ENCODE measurements around the gene INTS7. TPM values are rescaled to one million over a fixed set of nuclear protein-coding genes. Genes with fewer than 3 reads are reported as not detected.

The INTS7 gene
- polyA plus RNA-seq, 1 donor (not counting 4 experiments of a cell fraction or from before 2014, with no cell fraction given), result 27.2 TPM

- H3K4me1 ChIP-seq (ENCODE audit: control insufficient read depth, extremely low read depth, insufficient read depth, low read length), result no peaks in the 10 kb centered on the region
- H3K27ac ChIP-seq (ENCODE audit: control insufficient read depth, insufficient read depth, low read length), result no peak overlapping the region
- dilution Hi-C loops (cut with MboI; ENCODE audit: extremely low pct_ligation_motif_present, low sequenced_read_pairs), result no loop called here
- peaks cover 3% of the 10 kb centered on the region in 2 experiments for H3K36me3 ChIP-seq (ENCODE audit: control insufficient read depth in 2 of 2, extremely low read depth in 1 of 2, insufficient read depth in 2 of 2, low read length in 2 of 2)
- H3K4me3 ChIP-seq (ENCODE audit: control insufficient read depth in 2 of 3, extremely low read depth in 1 of 3, insufficient read depth in 2 of 3, low read depth in 1 of 3, low read length in 3 of 3), result no peak overlapping the region
- no peaks in the 10 kb centered on the region for H3K79me2 ChIP-seq (ENCODE audit: control insufficient read depth, insufficient read depth, low read length)
- no peak overlapping the region for H3K4me2 ChIP-seq (ENCODE audit: control insufficient read depth, extremely low read depth, insufficient read depth, low read depth, low read length)
- no peak overlapping the region for H3K9ac ChIP-seq (ENCODE audit: control insufficient read depth, extremely low read depth, insufficient read depth, low read length)
- no peaks in the 10 kb centered on the region for H4K20me1 ChIP-seq (ENCODE audit: control insufficient read depth, extremely low read depth, insufficient read depth, low read length)
- FAIRE-seq (no peak), DNase-seq (ENCODE audit: low read depth, low spot score) (no peak)
- H3K9me1 ChIP-seq (ENCODE audit: control insufficient read depth, extremely low read depth, insufficient read depth, low read length), result no peaks in the 10 kb centered on the region
- no peak overlapping the region for H2AFZ ChIP-seq (ENCODE audit: control insufficient read depth, low read length)
- no peaks in the 10 kb centered on the region for H3K9me3 ChIP-seq (ENCODE audit: control insufficient read depth, low read depth, low read length)
- H3K27me3 ChIP-seq (ENCODE audit: control insufficient read depth, extremely low read depth, insufficient read depth, low read length), result no peaks in the 10 kb centered on the region
- no peak for TF ChIP-seq EZH2 (IDR thresholded peaks at IDR 0.05; ENCODE audit: low read length)
These were observed 61.8 kb downstream of the INTS7 start for GRCh38 chr1:211973541-211973940.

GRCh38 chr1:211968200-211968834, 67.0 kb downstream of the INTS7 start:
- H3K9ac ChIP-seq (ENCODE audit: control insufficient read depth, extremely low read depth, insufficient read depth, low read length), result no peak overlapping the region
- no peak overlapping the region for H2AFZ ChIP-seq (ENCODE audit: control insufficient read depth, low read length)
- H3K4me1 ChIP-seq (ENCODE audit: control insufficient read depth, extremely low read depth, insufficient read depth, low read length), result no peaks in the 10 kb centered on the region
- H4K20me1 ChIP-seq (ENCODE audit: control insufficient read depth, extremely low read depth, insufficient read depth, low read length), result no peaks in the 10 kb centered on the region
- no peak overlapping the region for H3K4me2 ChIP-seq (ENCODE audit: control insufficient read depth, extremely low read depth, insufficient read depth, low read depth, low read length)
- peaks cover 0 to 1% of the 10 kb centered on the region in 2 experiments for H3K36me3 ChIP-seq (ENCODE audit: control insufficient read depth in 2 of 2, extremely low read depth in 1 of 2, insufficient read depth in 2 of 2, low read length in 2 of 2)
- TF ChIP-seq EZH2 (IDR thresholded peaks at IDR 0.05; ENCODE audit: low read length), result no peak
- TF ChIP-seq CTCF (optimal IDR thresholded peaks at IDR 0.05 in 1 of 3, IDR thresholded peaks at IDR 0.05 in 1 of 3, conservative IDR thresholded peaks at IDR 0.05 in 1 of 3; ENCODE audit: extremely low read depth in 1 of 3, insufficient read depth in 2 of 3, low read length in 3 of 3), result no peak
- H3K27me3 ChIP-seq (ENCODE audit: control insufficient read depth, extremely low read depth, insufficient read depth, low read length), result no peaks in the 10 kb centered on the region
- FAIRE-seq (no peak), DNase-seq (ENCODE audit: low read depth, low spot score) (no peak)
- H3K79me2 ChIP-seq (ENCODE audit: control insufficient read depth, insufficient read depth, low read length), result no peaks in the 10 kb centered on the region
- no peaks in the 10 kb centered on the region for H3K9me1 ChIP-seq (ENCODE audit: control insufficient read depth, extremely low read depth, insufficient read depth, low read length)
- no peak overlapping the region for H3K4me3 ChIP-seq (ENCODE audit: control insufficient read depth in 2 of 3, extremely low read depth in 1 of 3, insufficient read depth in 2 of 3, low read depth in 1 of 3, low read length in 3 of 3)
- dilution Hi-C loops (cut with MboI; ENCODE audit: extremely low pct_ligation_motif_present, low sequenced_read_pairs), result no loop called here
- no peaks in the 10 kb centered on the region for H3K9me3 ChIP-seq (ENCODE audit: control insufficient read depth, low read depth, low read length)
- no peak overlapping the region for H3K27ac ChIP-seq (ENCODE audit: control insufficient read depth, insufficient read depth, low read length)

GRCh38 chr1:211967704-211968103, 67.7 kb downstream of the INTS7 start:
- dilution Hi-C loops (cut with MboI; ENCODE audit: extremely low pct_ligation_motif_present, low sequenced_read_pairs), result no loop called here
- Histone ChIP-seq H3K4me1 (ENCODE audit: control insufficient read depth, extremely low read depth, insufficient read depth, low read length) (no peaks in the 10 kb centered on the region), H3K27ac (ENCODE audit: control insufficient read depth, insufficient read depth, low read length) (no peak overlapping the region), H3K79me2 (ENCODE audit: control insufficient read depth, insufficient read depth, low read length) (no peaks in the 10 kb centered on the region), H3K36me3 (ENCODE audit: control insufficient read depth in 2 of 2, extremely low read depth in 1 of 2, insufficient read depth in 2 of 2, low read length in 2 of 2) (peaks cover 0 to 1% of the 10 kb centered on the region in 2 experiments), H3K9ac (ENCODE audit: control insufficient read depth, extremely low read depth, insufficient read depth, low read length) (no peak overlapping the region), H4K20me1 (ENCODE audit: control insufficient read depth, extremely low read depth, insufficient read depth, low read length) (no peaks in the 10 kb centered on the region), H3K9me3 (ENCODE audit: control insufficient read depth, low read depth, low read length) (no peaks in the 10 kb centered on the region), H3K27me3 (ENCODE audit: control insufficient read depth, extremely low read depth, insufficient read depth, low read length) (no peaks in the 10 kb centered on the region), H2AFZ (ENCODE audit: control insufficient read depth, low read length) (no peak overlapping the region), H3K4me2 (ENCODE audit: control insufficient read depth, extremely low read depth, insufficient read depth, low read depth, low read length) (no peak overlapping the region), H3K9me1 (ENCODE audit: control insufficient read depth, extremely low read depth, insufficient read depth, low read length) (no peaks in the 10 kb centered on the region), H3K4me3 (ENCODE audit: control insufficient read depth in 2 of 3, extremely low read depth in 1 of 3, insufficient read depth in 2 of 3, low read depth in 1 of 3, low read length in 3 of 3) (no peak overlapping the region)
- DNase-seq (ENCODE audit: low read depth, low spot score) (no peak), FAIRE-seq (no peak)
- TF ChIP-seq CTCF (optimal IDR thresholded peaks at IDR 0.05 in 1 of 3, IDR thresholded peaks at IDR 0.05 in 1 of 3, conservative IDR thresholded peaks at IDR 0.05 in 1 of 3; ENCODE audit: extremely low read depth in 1 of 3, insufficient read depth in 2 of 3, low read length in 3 of 3) (no peak), EZH2 (IDR thresholded peaks at IDR 0.05; ENCODE audit: low read length) (no peak)
